ENCODE data around the gene BMP10. TPM values are rescaled to one million over a fixed set of nuclear protein-coding genes. Genes with fewer than 3 reads are reported as not detected.

Gene BMP10
- total RNA-seq, 4 donors from 2014 or later: not detected

DNA sequence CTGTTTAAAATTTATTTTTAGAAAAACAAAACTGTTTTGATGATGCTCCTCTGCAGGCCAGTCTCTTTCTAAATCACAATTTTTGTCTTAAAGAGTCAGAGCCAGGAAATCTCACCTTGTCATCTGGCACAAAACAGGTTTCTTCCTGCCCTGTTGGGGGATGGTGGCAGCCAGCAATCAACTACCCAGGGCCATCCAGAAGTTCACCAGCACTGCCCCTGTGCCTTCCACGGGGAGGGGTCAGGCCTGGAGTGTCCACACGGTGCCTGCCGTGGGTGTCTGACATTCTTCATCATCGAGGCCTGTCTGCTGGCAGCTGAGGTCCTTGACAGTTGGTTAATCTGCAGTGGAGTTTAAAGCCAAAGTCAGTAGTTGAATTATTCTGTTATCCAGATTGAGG, 40.0 kb upstream of the BMP10 start:
- WGBS, 2 donors: 56 to 58% methylated on average over 4 of the region's 4 CpGs
- Histone ChIP-seq H3K9me3 (no peaks in the 10 kb centered on the region), H3K4me1 (peaks cover 12 to 13% of the 10 kb centered on the region in 2 donors), H3K27ac (no peak overlapping the region), H3K27me3 (no peaks in the 10 kb centered on the region), H3K36me3 (no peaks in the 10 kb centered on the region), H3K4me3 (replicated peaks in 1 of 3) (no peak overlapping the region)
- intact Hi-C loops (cut with DNase I): loop anchor here (5.0 kb wide), 1 partner anchor 159 kb away; no protein-coding TSS in a partner anchor
- no peak for DNase-seq
- TF ChIP-seq POLR2A (IDR thresholded peaks at IDR 0.05): no peak
- TF ChIP-seq, protein P1, sequence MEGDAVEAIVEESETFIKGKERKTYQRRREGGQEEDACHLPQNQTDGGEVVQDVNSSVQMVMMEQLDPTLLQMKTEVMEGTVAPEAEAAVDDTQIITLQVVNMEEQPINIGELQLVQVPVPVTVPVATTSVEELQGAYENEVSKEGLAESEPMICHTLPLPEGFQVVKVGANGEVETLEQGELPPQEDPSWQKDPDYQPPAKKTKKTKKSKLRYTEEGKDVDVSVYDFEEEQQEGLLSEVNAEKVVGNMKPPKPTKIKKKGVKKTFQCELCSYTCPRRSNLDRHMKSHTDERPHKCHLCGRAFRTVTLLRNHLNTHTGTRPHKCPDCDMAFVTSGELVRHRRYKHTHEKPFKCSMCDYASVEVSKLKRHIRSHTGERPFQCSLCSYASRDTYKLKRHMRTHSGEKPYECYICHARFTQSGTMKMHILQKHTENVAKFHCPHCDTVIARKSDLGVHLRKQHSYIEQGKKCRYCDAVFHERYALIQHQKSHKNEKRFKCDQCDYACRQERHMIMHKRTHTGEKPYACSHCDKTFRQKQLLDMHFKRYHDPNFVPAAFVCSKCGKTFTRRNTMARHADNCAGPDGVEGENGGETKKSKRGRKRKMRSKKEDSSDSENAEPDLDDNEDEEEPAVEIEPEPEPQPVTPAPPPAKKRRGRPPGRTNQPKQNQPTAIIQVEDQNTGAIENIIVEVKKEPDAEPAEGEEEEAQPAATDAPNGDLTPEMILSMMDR (IDR thresholded peaks at IDR 0.05): no peak

DNA sequence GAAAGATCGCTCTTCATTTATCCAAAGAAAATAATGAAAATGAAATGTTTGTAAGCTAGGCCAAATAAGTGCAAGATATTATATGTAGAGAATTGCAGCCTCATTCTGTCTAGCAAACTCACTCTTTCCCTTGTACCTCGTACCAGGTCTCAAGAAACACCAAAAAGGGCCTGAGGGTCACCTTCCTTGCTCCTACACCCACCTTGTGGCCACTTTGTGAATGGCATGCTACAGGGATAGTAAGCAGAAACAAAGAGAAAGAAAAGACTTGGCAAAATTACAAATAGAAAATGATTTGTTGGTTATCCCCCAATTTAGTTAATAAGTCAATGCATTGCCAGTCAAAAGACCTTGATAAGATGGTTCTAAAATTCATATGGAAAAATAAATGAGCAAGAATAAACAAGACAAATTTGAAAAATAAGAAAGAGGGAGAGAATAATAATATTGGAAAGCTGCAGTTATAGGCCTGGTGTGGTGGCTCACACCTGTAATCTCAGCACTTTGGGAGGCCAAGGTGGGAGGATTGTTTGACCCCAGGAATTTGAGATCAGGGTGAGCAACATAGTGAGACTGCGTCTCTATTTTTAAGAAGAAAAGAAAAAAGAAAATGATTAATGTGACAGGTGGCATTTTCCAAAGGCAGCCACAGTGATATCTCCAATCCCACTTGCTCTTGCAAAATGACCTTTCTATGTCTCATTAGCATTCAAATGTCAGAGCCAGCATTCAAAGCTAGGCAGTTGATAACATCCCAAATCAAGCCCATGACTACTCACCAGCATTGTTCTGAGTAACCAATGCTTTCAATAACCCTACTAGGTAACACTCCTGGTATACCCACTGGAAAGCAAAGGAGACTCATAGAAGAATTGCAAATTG, 38.8 kb upstream of the BMP10 start:
- intact Hi-C loops (cut with DNase I): loop anchor here (5.0 kb wide), 1 partner anchor 158 kb away; no protein-coding TSS in a partner anchor
- peak; percentile 78 to 87 for DNase-seq
- WGBS, 2 donors: 75 to 78% methylated on average over 3 of the region's 3 CpGs

DNA sequence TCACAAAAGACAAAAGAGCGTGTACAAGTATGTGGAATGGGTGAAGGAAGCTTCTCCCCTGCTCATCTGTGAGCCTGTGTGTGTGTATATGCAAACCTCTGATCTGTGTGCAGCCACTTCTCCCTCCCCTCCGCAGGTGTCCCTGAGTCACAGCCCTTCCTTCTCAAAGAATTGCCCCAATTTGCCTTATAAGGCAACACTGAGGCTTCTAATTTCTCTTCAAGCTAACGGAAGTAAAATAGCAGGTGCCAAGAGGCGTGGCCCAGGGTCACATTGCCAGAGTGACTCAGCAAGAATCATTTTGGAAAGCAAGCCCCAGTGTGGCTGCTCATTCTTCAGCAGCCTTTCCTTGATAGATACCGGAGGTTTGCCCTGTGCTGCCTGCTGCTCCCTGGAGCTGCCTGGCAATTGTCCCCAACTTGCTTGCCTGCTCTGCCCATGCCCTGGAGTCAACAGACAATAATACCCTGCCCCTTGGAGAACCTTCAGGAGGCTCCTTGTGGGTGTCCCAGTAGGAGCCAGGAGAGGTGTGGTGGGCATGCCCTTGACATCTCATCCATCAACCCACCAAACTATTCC, 37.3 kb upstream of the BMP10 start:
- intact Hi-C loops (cut with DNase I): no loop called here
- Histone ChIP-seq H3K36me3 (no peaks in the 10 kb centered on the region), H3K27me3 (no peaks in the 10 kb centered on the region), H3K9me3 (no peaks in the 10 kb centered on the region), H3K27ac (peak overlapping the region; percentile 59 to 69 (median 66)), H3K4me1 (peaks cover 12 to 13% of the 10 kb centered on the region in 2 donors), H3K4me3 (replicated peaks in 1 of 3) (no peak overlapping the region)
- 35 to 46% methylated on average over 5 of the region's 5 CpGs for WGBS, 2 donors
- DNase-seq: peak; percentile 85 to 90
- peak in 1 of 2 donors; percentile 64 for TF ChIP-seq POLR2A (IDR thresholded peaks at IDR 0.05)
- TF ChIP-seq, protein P1 (IDR thresholded peaks at IDR 0.05): no peak

More for the DNA sequence above, 38.8 kb upstream of the BMP10 start:
- no peak for TF ChIP-seq POLR2A (IDR thresholded peaks at IDR 0.05)
- TF ChIP-seq, protein P1 (IDR thresholded peaks at IDR 0.05): peak; percentile 82 to 94 (median 90)
- Histone ChIP-seq H3K27ac (no peak overlapping the region), H3K36me3 (no peaks in the 10 kb centered on the region), H3K4me3 (replicated peaks in 1 of 3) (no peak overlapping the region), H3K4me1 (peaks cover 12 to 13% of the 10 kb centered on the region in 2 donors), H3K9me3 (no peaks in the 10 kb centered on the region), H3K27me3 (no peaks in the 10 kb centered on the region)

DNA sequence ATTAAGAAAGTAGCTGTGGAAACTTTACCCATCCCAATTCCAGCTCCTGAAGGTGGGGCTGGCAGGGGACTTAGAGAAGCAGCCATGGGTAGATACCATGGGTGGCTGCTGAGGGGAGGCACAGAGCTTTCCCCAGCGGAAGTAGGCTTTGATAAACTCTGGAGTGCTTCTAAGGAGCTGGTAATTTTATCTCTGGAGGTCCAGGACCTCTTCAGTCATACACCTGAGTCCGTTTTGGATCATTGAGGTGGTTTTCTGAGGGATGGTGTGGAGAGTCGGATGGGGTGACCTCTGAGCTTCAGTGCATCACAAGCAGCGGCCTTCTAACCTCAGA, 36.7 kb upstream of the BMP10 start:
- no peak for DNase-seq
- Histone ChIP-seq H3K36me3 (no peaks in the 10 kb centered on the region), H3K9me3 (no peaks in the 10 kb centered on the region), H3K27ac (peak overlapping the region in 2 of 3 donors; percentile 66 to 69), H3K4me1 (peaks cover 12 to 13% of the 10 kb centered on the region in 2 donors), H3K27me3 (no peaks in the 10 kb centered on the region), H3K4me3 (replicated peaks in 1 of 3) (no peak overlapping the region)
- intact Hi-C loops (cut with DNase I): no loop called here
- no peak for TF ChIP-seq POLR2A (IDR thresholded peaks at IDR 0.05)
- WGBS, 2 donors: 83 to 89% methylated on average over 4 of the region's 4 CpGs

DNA sequence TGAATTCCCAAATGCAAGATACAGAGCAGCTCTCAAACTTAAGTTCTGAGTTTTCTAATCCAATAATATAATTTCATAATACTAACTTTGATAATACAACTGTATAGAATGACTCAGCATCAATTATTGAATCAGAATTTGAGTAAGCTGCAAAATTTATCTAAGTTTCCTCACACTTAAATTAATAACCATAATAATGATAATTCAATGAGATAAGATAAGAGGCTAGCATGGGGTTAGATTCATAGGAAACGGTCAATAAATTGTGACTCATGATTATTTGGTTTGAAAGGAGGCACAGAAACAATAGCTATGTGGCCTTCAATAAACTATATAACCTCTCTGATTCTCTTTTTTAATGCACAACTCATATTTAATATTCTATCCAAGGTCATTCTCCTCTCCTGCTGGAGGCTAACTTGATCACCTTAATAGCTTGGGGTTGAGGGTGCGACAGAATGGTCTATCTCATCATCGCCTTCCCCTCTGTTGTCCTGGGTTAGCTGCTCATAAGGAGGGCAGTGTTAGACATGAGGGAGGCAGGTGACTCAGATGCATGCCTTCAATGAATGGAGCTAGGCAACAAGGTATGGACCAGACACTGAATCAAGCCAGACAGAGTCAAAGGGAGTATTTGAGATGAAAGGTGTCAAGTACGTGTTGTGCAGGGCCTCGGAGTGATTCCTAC, 36.2 kb upstream of the BMP10 start:
- no peak for DNase-seq

More for the DNA sequence above, 36.2 kb upstream of the BMP10 start:
- H3K4me1 ChIP-seq: peaks cover 12 to 13% of the 10 kb centered on the region in 2 donors
- H3K9me3 ChIP-seq: no peaks in the 10 kb centered on the region
- no peak overlapping the region for H3K4me3 ChIP-seq (replicated peaks in 1 of 3)
- intact Hi-C loops (cut with DNase I): no loop called here
- no peaks in the 10 kb centered on the region for H3K36me3 ChIP-seq
- 93 to 95% methylated on average over 5 of the region's 5 CpGs for WGBS, 2 donors
- no peak for TF ChIP-seq POLR2A (IDR thresholded peaks at IDR 0.05)
- TF ChIP-seq, protein P1 (IDR thresholded peaks at IDR 0.05): no peak
- peak overlapping the region in 2 of 3 donors; percentile 66 to 69 for H3K27ac ChIP-seq
- H3K27me3 ChIP-seq: no peaks in the 10 kb centered on the region

Measured in thyroid gland (tissue), 4 donors.